HepG2 (cell line): ENCODE measurements around the gene MPP3.

Experiments
- CTCF ChIP-seq: sonication (generic); formaldehyde crosslinking; IDR thresholded peaks from 2 replicates; pipeline ENCODE4 v1.5.0; 2020; ENCODE audit warnings: mild to moderate bottlenecking, missing genetic modification reagents, moderate library complexity
- MZF1 ChIP-seq: sonication (generic); formaldehyde crosslinking; IDR thresholded peaks from 2 replicates; pipeline ENCODE4 v1.8.1; 2023; ENCODE audit warnings: mild to moderate bottlenecking, missing genetic modification reagents, borderline replicate concordance
- NFIC ChIP-seq: IDR thresholded peaks from 2 replicates; pipeline ENCODE4 v1.6.1; 2012; ENCODE audit warnings: mild to moderate bottlenecking, low read length, inconsistent platforms
- ZNF432 ChIP-seq: sonication (generic); formaldehyde crosslinking; IDR thresholded peaks from 2 replicates; pipeline ENCODE4 v1.5.0; 2020; ENCODE audit warnings: missing genetic modification reagents, mild to moderate bottlenecking, borderline replicate concordance
- ZNF580 ChIP-seq: IDR thresholded peaks from 2 replicates; pipeline ENCODE4 v1.6.1; 2016; ENCODE audit warnings: low read depth, borderline replicate concordance
- TF ChIP-seq, protein P1 (sequence below): sonication (generic); formaldehyde crosslinking; IDR thresholded peaks from 2 replicates; pipeline ENCODE4 v1.4.0; 2020; ENCODE audit warnings: missing genetic modification reagents
- TF ChIP-seq, protein P2 (sequence below): IDR thresholded peaks from 2 replicates; pipeline ENCODE4 v1.6.1; 2012; ENCODE audit warnings: inconsistent platforms

DNA sequence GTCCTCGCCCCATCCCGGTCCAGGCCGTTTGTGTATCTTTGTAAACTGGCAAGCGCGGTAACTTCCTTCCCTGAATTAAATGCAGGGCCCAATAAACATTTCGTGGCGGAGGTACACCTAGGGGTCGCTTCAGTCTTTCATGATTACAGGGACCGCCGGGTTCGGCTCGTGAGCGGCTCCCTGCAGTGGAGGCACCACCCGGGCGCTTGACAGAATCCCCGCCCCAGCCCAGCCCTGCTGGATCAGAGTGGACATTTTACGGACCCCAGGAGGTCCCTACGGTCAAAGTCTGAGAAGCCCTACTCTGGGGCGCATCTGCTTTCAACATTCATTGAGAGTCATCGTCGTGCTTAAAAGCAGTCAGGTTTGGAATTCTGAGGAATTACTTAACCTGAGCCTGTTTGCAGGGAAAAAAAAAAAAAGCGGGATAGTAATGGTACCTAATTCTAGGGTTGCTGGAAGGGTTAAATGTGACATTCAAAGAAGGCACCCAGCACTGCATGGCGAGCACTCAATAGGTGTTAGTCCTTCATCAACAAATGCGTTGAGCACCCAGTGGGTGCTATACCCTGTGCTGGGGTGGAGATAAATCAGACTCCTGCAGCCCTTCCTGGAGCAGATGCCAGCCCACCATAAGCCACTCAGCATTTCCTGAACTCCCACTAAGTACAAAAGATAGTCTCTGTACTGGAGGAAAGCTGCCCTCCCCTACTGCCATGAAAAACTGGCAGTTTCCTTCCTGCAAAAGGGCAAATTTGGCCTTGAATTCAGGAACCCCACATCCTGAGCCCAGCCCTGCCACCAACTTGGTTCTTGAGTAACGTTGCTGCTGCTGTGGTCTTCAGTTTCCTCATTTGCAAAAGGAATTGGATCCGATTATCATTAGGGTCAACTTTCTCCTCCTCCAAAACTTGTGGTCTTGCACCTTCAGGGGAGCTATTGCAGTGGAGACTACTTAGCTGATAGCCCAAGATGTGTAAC is 53.5 kb downstream of the MPP3 start:
- TF ChIP-seq CTCF (peak; percentile 52), MZF1 (CRISPR knock-in tag) (no peak), NFIC (no peak), ZNF432 (no peak), ZNF580 (CRISPR knock-in tag) (no peak)
- TF ChIP-seq, protein P1, sequence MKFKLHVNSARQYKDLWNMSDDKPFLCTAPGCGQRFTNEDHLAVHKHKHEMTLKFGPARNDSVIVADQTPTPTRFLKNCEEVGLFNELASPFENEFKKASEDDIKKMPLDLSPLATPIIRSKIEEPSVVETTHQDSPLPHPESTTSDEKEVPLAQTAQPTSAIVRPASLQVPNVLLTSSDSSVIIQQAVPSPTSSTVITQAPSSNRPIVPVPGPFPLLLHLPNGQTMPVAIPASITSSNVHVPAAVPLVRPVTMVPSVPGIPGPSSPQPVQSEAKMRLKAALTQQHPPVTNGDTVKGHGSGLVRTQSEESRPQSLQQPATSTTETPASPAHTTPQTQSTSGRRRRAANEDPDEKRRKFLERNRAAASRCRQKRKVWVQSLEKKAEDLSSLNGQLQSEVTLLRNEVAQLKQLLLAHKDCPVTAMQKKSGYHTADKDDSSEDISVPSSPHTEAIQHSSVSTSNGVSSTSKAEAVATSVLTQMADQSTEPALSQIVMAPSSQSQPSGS, result no peak
- TF ChIP-seq, protein P2, sequence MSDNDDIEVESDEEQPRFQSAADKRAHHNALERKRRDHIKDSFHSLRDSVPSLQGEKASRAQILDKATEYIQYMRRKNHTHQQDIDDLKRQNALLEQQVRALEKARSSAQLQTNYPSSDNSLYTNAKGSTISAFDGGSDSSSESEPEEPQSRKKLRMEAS, result no peak
